GM19455 (cell line): ENCODE data around the gene SERTAD3.

ENCODE experiments used
- ATAC-seq: cut with Tn5 transposase; IDR thresholded peaks from one replicate; pipeline ENCODE4 v1.9.1; 2021; ENCODE audit not compliant: unreplicated experiment

SERTAD3 gene

GRCh38 chr19:40425450-40426287 lies 18.5 kb downstream of the SERTAD3 start, which contains the start of gene SERTAD1:
TSS of gene SERTAD1 (minus strand) at chr19:40425992. CDS start at chr19:40423546, 2,446 bp downstream.
- ATAC-seq, result peak; percentile 78

GRCh38 chr19:40424637-40425449 lies 19.3 kb downstream of the SERTAD3 start:
- no peak for ATAC-seq

DNA sequence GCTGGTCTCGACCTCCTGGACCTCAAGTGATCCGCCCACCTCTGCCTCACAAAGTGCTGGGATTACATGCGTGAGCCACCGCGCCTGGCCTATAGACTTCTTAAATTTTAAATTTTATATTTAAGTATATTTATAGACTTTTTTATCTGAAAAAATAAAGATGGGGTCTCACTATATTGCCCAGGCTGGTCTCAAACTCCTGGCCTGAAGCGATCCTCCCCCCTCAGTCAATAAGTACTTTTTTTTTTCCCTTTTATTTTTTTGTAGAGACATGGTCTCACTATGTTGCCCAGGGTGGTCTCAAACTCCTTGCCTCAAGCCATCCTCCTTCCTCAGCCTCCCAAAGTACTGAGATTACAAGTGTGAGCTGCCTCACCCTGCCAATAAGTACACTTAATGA lies 20.2 kb downstream of the SERTAD3 start:
- ATAC-seq, result no peak

GRCh38 chr19:40422748-40423566 lies 21.2 kb downstream of the SERTAD3 start:
- ATAC-seq, result no peak

GRCh38 chr19:40421993-40422747 lies 22.0 kb downstream of the SERTAD3 start:
- ATAC-seq, result no peak

DNA sequence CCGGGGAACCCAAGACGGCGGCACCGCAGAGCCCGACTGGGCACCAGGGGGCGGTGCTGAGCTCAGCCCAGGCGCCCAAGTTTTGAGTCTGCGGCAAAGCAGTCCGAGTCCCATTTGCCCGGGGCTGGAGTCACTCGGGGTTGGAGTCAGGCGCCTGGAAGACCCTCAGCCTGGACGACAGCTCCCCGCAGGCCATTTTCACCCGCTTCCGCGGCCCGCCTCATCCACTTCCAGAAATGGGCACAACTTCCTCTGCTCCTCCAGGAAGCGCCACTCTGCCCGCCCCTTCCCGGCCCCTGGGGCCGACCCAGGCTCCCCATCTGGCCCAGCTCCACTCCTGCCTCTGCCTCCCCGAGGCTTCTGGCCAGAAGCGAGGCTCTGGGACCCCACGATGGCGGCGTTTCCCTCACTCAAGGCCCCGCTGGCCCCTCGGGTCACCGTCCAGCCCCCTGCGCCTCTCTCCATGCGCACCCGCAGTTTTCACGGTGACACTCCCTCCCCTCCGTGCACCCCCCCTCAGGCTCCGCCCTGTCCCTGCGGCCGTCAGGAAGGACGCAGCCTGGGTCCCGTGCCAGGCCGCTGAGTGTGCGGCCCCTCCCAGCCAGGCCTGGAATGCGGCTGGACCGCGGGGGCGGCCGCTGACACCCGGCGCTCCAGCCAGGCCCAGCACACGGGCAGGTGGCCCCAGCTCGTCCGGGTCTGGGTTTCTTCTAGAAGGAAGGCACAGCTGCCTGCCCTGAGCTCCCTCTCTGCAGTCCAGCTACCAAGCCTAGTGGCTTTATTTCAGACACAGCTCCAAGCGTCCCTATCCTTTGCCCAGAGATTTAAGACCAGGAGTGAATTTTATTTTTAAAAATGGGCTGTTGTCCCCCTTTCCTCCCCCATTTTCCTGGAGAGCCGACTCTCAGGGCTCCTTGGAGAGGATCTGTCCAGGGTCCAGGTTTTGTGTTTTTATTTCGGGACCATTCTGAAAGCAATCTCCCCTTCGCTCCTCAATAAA lies 23.1 kb downstream of the SERTAD3 start:
- ATAC-seq, result peak; percentile 34

GRCh38 chr19:40420451-40420765 lies 23.7 kb downstream of the SERTAD3 start:
- ATAC-seq, result no peak

- ATAC-seq, result no peak
Observed at GRCh38 chr19:40419780-40420179, 24.4 kb downstream of the SERTAD3 start.

GRCh38 chr19:40419066-40419612 lies 25.0 kb downstream of the SERTAD3 start:
- ATAC-seq, result no peak

- no peak for ATAC-seq
Observed at GRCh38 chr19:40418040-40418439, 26.1 kb downstream of the SERTAD3 start.

- no peak for ATAC-seq
Observed at GRCh38 chr19:40417643-40417981, 26.5 kb downstream of the SERTAD3 start.

DNA sequence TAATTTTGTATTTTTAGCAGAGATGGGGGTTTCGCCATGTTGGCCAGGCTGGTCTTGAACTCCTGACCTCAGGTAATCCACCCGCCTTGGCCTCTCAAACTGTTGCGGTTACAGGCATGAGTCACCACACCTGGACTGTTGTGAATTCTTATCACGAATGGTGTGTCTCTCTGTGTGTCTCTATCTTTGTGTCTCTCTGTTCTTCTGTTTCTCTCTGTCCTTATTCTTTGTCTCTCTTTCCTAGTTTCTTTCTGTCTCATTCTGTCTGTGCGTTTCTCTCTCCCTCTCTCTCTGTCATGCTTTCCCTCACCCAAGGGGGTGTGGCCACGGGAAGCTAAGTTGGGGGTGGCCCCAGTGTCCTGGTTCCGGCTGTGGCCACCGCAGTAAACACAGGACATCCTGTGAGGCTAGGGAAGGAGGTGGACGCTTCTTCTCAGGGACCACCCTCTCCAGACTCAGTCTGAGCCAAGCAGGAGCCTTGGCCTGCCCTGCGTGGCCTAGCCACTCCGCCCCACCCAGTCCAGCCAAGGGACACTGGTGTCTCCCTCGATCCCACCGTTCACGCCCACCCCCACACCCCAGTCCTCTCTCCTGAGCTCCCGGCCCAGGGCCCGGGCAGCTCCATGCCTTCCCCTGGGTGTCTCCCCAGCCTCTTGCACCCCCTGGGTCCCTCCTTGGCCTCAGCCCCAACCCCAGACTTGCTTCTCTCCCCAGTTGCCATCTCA lies 27.1 kb downstream of the SERTAD3 start:
- ATAC-seq, result no peak

- ATAC-seq, result no peak
Observed at GRCh38 chr19:40415768-40416167, 28.4 kb downstream of the SERTAD3 start.

GRCh38 chr19:40414542-40415535 lies 29.3 kb downstream of the SERTAD3 start:
- no peak for ATAC-seq

GRCh38 chr19:40413291-40413845 lies 30.8 kb downstream of the SERTAD3 start, which contains the start of gene PRX:
TSS of gene PRX (minus strand) at chr19:40413378. CDS start at chr19:40407932, 5,446 bp downstream.
- ATAC-seq, result no peak

DNA sequence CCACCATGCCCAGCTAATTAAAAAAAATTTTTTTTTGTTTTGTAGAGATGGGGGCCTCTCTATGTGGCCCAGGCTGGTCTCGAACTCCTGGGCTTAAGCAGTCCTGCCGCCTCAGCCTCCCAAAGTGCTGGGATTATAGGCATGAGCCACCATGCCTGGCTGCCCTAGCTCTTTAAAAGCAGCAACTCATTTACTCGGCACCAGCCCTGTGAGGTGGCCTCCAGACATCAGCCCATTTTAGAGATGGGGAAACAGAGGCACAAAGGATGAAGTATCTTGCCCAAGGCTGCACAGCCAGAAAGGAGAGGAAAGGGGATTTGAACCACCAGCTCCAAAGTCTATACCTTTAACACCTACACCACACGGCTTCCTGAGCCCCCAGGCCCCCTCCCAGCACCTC lies 31.3 kb downstream of the SERTAD3 start:
- no peak for ATAC-seq

DNA sequence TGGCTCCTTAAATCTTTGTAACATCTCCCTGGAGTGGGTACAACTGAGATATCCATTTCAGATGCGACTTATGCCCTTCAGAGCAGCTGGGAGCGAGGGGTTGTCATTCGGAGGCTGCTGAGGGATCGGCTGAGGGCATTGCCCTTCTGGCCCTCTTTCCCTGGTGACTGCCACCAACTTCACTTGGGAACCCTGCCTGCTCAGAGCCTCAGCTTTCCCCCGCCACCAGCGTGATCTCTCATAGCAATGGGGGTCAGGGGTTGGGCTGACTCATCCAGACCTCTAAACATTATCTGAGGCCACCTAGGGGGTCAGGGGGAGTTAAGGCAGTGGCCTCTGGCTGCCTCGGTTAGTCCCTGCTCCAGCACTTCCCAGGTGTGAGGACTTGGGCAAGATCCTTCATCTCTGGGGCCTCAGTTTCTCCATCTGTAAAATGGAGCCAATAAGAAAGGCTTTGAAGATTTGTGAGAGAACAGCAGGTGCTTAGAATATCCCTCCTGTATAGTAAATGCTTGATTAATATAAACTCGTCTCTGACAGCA lies 32.1 kb downstream of the SERTAD3 start:
- ATAC-seq, result no peak
